ENCODE measurements around the gene SMAD3.

- no peak for TF ChIP-seq POLR2A (IDR thresholded peaks at IDR 0.05)
- TF ChIP-seq, protein P1, sequence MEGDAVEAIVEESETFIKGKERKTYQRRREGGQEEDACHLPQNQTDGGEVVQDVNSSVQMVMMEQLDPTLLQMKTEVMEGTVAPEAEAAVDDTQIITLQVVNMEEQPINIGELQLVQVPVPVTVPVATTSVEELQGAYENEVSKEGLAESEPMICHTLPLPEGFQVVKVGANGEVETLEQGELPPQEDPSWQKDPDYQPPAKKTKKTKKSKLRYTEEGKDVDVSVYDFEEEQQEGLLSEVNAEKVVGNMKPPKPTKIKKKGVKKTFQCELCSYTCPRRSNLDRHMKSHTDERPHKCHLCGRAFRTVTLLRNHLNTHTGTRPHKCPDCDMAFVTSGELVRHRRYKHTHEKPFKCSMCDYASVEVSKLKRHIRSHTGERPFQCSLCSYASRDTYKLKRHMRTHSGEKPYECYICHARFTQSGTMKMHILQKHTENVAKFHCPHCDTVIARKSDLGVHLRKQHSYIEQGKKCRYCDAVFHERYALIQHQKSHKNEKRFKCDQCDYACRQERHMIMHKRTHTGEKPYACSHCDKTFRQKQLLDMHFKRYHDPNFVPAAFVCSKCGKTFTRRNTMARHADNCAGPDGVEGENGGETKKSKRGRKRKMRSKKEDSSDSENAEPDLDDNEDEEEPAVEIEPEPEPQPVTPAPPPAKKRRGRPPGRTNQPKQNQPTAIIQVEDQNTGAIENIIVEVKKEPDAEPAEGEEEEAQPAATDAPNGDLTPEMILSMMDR (IDR thresholded peaks at IDR 0.05): no peak
- no peak for TF ChIP-seq POLR2AphosphoS5 (IDR thresholded peaks at IDR 0.05)
These were observed 48.1 kb upstream of the SMAD3 start for GRCh38 chr15:67017311-67017710.

All from prostate gland (tissue), 2 donors.